Measurements from ENCODE around the gene RBM8A.
"Not testable (repeated sequence)": the region's sequence is repeated elsewhere in the genome, so short reads cannot be mapped to it uniquely, and the experiment has no call there.

Gene RBM8A

DNA sequence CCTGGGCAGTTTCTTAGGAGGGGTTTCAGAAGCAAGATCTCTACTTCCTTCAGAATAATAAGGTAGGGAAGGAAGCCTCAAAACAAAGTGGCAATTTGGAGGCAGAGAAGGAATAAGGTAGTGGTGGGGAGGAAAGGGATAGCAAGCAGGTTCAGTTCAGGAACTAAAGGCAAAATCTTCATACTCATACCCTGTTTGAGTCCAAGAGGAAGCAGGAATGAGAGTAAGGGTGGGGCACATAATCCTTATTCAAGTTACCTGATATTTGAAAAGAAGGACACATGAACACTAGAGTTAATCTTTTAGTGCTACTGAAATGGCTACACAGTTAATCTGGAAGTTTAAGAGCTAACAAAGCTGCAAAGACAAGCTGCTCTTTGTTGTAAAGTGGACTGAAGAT lies 8.4 kb upstream of the RBM8A start:
- no peak for DNase-seq (ENCODE audit: low read depth)
- TF ChIP-seq CTCF (conservative IDR thresholded peaks at IDR 0.05; ENCODE audit: low read depth, low read length): no peak

GRCh38 chr1:145932522-145933009 lies 5.3 kb upstream of the RBM8A start:
- not testable (repeated sequence) for DNase-seq (ENCODE audit: low read depth); H3K4me3 ChIP-seq (ENCODE audit: low read depth, low read length)

More for the DNA sequence above, 8.4 kb upstream of the RBM8A start:
- no peak overlapping the region for H3K4me3 ChIP-seq (ENCODE audit: low read depth, low read length)

- DNase-seq (ENCODE audit: low read depth): no peak
- peak overlapping the region; percentile 85 for H3K4me3 ChIP-seq (ENCODE audit: low read depth, low read length)
- TF ChIP-seq CTCF (conservative IDR thresholded peaks at IDR 0.05; ENCODE audit: low read depth, low read length): no peak
Measured at GRCh38 chr1:145927916-145928643, 796 bp upstream of the RBM8A start.

DNA sequence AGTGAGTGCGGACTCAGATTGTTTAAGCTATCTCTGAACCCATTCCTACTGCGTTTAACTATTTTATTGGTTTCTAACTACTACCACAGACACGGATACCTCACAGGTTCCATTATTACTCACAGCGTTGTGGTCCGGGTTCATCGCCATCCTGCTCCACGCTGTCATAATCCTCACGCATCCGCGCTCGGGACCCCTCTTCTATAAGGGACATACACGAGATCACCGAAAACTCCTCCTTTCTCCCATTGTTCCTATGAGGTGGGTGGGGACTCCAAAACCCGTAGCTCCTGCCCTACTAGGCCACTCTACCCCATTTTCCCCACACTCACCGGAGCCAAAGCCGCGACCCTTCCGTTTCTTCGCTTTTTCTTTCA lies 610 bp downstream of the RBM8A start:
- no peak for DNase-seq (ENCODE audit: low read depth)
- no peak for TF ChIP-seq CTCF (conservative IDR thresholded peaks at IDR 0.05; ENCODE audit: low read depth, low read length)
- peak overlapping the region; percentile 85 for H3K4me3 ChIP-seq (ENCODE audit: low read depth, low read length)

DNA sequence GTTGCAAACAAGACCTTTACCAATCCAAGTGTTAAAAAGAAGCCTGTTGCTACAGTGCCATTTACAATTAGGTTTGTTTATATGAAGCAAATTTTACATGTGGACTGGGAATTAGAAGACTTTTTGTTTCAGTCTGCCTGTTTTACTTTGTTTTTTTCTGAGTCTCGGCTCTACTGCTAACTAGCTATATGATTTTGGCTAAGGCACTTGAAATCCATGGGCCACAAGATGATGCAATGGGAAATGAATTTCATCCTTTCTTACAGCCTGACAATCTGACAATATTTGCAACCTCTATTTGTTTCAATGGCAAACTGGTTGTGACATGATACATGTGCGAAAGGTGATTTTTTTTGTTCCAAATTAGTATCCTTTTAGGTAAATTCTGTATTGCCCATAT lies 5.0 kb downstream of the RBM8A start:
- H3K4me3 ChIP-seq (ENCODE audit: low read depth, low read length): no peak overlapping the region
- TF ChIP-seq CTCF (conservative IDR thresholded peaks at IDR 0.05; ENCODE audit: low read depth, low read length): no peak
- DNase-seq (ENCODE audit: low read depth): peak; percentile 40

DNA sequence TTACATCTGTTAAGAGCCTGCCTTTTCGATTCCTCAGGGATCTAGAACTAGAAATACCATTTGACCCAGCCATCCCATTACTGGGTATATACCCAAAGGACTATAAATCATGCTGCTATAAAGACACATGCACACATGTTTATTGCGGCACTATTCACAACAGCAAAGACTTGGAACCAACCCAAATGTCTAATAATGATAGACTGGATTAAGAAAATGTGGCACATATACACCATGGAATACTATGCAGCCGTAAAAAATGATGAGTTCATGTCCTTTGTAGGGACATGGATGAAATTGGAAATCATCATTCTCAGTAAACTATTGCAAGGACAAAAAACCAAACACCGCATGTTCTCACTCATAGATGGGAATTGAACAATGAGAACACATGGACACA lies 7.0 kb downstream of the RBM8A start:
- not testable (repeated sequence) for DNase-seq (ENCODE audit: low read depth)

GRCh38 chr1:145918992-145919939 lies 8.0 kb downstream of the RBM8A start:
- DNase-seq (ENCODE audit: low read depth): peak; percentile 49
- TF ChIP-seq CTCF (conservative IDR thresholded peaks at IDR 0.05; ENCODE audit: low read depth, low read length): peak; percentile 32
- H3K4me3 ChIP-seq (ENCODE audit: low read depth, low read length): peak overlapping the region; percentile 85

More for the DNA sequence above, 7.0 kb downstream of the RBM8A start:
- not testable (repeated sequence) for H3K4me3 ChIP-seq (ENCODE audit: low read depth, low read length)

All from choroid plexus epithelial cell (primary cell).